Mucosa of descending colon (tissue), 3 donors: Measurements from ENCODE around the gene SLC9A7. TPM values are rescaled to one million over a fixed set of nuclear protein-coding genes. Genes with fewer than 3 reads are reported as not detected.

Experiments used
- ATAC-seq: fragments of 200-7000 bp; cut with Tn5 transposase; one replicate; pipeline ENCODE4 v1.9.1; 2020; ENCODE audit warnings: mild to moderate bottlenecking, moderate library complexity
- DNase-seq, 3 donors: peaks; one replicate each; pipeline ENCODE4 v3.0.0-alpha.2; 2020
- H3K36me3 ChIP-seq: fragments of 200-600 bp; one replicate; pipeline ENCODE4 v1.8.0; 2021; ENCODE audit warnings: low read depth, mild to moderate bottlenecking
- H3K4me1 ChIP-seq: fragments of 200-600 bp; one replicate; pipeline ENCODE4 v1.8.0; 2021; ENCODE audit warnings: low read depth, mild to moderate bottlenecking
- H3K4me3 ChIP-seq: fragments of 200-600 bp; one replicate; pipeline ENCODE4 v1.8.0; 2021; ENCODE audit warnings: mild to moderate bottlenecking
- H3K9me3 ChIP-seq: fragments of 200-600 bp; one replicate; pipeline ENCODE4 v1.8.0; 2021; ENCODE audit warnings: mild to moderate bottlenecking
- CTCF ChIP-seq: fragments of 200-600 bp; IDR thresholded peaks from one replicate; pipeline ENCODE4 v1.8.0; 2022; ENCODE audit warnings: antibody characterized with exemption, mild to moderate bottlenecking
- intact Hi-C, 2 donors: fragments of 100-400 bp; cut with DNase I in 1 of 2; cut with micrococcal nuclease in 1 of 2; formaldehyde crosslinking; loops; one replicate each; pipeline versions ENCODE4 v1.11.0 to v1.11.1; 2022; cut with DNase I, micrococcal nuclease
- total RNA-seq, 3 donors: library from RNA; stranded (reverse); fragmentation: NEBNext Ultra II Directional in 2 of 3; extraction: Animal tissue kit (Norgen Biotek cat#: 25700) in 2 of 3; gene quantifications; one replicate each; pipeline versions ENCODE4 v1.2.1 to v1.2.4, GENCODE V29; 2021 to 2023
- donor health status: DM: no; HTN: no; CAD: no; lungs with moderate emphysema.
- donor health status: DM: no; HTN: no; CAD: no.
- donor health status: DM: no; HTN: yes; CAD: no.

The SLC9A7 gene
- total RNA-seq, 3 donors from 2014 or later: 0.46 to 2.7 (median 1.3) TPM

- ATAC-seq: no peak
- DNase-seq: no peak
- no peak for TF ChIP-seq CTCF
- Histone ChIP-seq H3K4me3 (no peak overlapping the region), H3K9me3 (no peaks in the 10 kb centered on the region), H3K4me1 (no peaks in the 10 kb centered on the region), H3K36me3 (no peaks in the 10 kb centered on the region)
- intact Hi-C loops: no loop called here
Observed at GRCh38 chrX:46554942-46555341, 204.0 kb downstream of the SLC9A7 start.

DNA sequence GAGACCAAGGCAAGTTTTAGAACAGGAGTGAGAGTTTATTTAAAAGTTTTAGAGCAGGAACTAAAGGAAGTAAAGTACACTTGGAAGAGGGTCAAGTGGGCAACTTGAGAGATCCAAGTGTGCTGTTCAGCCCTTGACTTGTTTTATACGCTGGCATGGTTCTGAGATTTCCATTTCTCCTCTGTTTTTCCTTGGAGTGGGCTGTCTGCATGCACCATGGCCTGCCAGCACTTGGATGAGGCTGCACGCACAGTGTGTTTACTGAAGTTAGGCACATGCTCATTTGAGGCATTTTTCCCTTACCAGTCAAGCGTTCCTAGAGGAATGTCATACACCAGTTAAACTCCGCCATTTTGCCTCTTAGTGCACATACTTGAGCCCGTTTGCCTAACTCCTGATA, 205.0 kb downstream of the SLC9A7 start:
- no peaks in the 10 kb centered on the region for H3K9me3 ChIP-seq
- intact Hi-C loops: no loop called here
- H3K36me3 ChIP-seq: no peaks in the 10 kb centered on the region
- no peak for TF ChIP-seq CTCF
- ATAC-seq: no peak
- H3K4me3 ChIP-seq: no peak overlapping the region
- no peak for DNase-seq
- H3K4me1 ChIP-seq: no peaks in the 10 kb centered on the region

- no peaks in the 10 kb centered on the region for H3K9me3 ChIP-seq
- H3K4me3 ChIP-seq: no peak overlapping the region
- H3K4me1 ChIP-seq: peaks cover 2% of the 10 kb centered on the region
- intact Hi-C loops: no loop called here
- TF ChIP-seq CTCF: no peak
- H3K36me3 ChIP-seq: no peaks in the 10 kb centered on the region
- ATAC-seq (no peak), DNase-seq (no peak)
Observed at GRCh38 chrX:46551494-46552128, 207.3 kb downstream of the SLC9A7 start.

DNA sequence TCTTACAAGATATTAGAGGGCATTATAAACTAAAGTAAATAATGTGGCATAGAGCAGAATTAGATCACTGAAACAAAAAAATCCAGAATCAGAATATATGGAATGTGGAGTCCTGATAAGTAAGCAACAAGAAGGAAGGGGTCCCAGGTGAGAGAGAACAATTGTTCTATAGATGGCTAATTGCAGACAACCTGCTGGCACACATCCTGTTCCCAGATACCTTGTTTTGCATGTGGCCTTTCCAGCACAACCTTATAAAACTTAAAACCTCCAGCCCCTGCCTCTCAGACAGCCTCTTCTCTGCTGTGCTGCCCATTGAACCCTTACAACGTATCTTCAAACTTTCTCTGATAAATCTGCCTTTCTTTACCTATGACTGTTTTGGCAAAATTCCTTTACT, 209.0 kb downstream of the SLC9A7 start:
- Histone ChIP-seq H3K4me3 (no peak overlapping the region), H3K4me1 (peaks cover 2% of the 10 kb centered on the region), H3K36me3 (no peaks in the 10 kb centered on the region), H3K9me3 (no peaks in the 10 kb centered on the region)
- intact Hi-C loops: no loop called here
- TF ChIP-seq CTCF: no peak
- ATAC-seq: no peak
- DNase-seq: no peak

Other genes starting within 250 kb of the SLC9A7 start
- 1 to 10 TPM; 4.7 to 6.6 (median 5.8) TPM for gene ZNF674, start 213.7 kb downstream of the SLC9A7 start, total RNA-seq
- gene CHST7, start 185.4 kb downstream of the SLC9A7 start, total RNA-seq: 1 to 10 TPM; 1.4 to 4.1 (median 2.7) TPM
- 10 to 100 TPM; 12.1 to 16.9 (median 13.8) TPM for gene RP2, start 77.9 kb upstream of the SLC9A7 start, total RNA-seq
- 1 to 10 TPM; 4.7 to 8.0 (median 5.2) TPM for gene JADE3, start 153.3 kb upstream of the SLC9A7 start, total RNA-seq